GM04503 (cell line): ENCODE results near the gene GIT1.

Experiments
- DNase-seq: peaks from one replicate; pipeline ENCODE4 v3.0.0-alpha.2; 2012; ENCODE audit warnings: low read depth

Gene GIT1

DNA sequence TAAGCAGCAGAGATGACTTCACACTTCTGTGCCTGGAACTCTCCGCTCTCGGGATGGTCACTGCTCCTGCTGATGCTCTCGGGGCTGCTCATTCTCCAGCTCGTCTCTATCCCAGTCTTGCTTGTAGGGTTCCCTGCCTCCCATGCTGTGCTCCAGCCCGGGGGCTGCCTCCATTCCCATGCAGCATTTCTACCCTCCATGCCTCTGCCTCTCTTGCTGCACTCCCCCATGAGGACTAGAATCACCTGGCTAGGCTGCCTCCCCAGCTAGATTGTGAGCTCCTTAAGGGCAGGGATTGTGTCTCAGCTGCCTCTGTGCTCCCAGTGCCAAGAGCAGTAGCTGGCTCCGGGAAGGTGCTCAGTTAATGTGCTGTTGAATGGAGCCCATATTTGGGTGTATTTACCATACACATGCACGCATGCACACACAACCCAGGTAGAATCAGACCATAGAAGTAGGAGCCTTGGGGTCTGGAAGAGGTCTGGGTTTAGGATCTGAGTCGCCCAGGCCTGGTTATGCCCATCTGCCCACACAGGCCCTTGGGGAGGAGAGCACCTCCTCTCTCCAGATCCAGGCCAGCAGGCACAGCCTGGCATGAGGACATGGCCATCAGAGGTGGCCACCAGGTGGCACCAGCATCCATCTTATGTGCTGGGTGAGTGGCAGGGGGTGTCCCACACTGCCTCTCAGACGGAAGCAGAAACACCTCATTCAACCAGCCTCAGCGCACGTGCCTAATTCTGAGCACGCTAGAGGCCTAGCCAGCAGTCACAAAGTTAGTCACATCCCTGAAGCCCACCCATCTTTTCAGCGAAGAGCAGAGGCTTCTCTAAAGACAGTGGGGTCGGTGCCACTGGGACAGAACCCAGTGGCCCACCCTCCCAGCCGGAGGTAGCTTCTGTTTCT, 9.3 kb downstream of the GIT1 start:
- no peak for DNase-seq

DNA sequence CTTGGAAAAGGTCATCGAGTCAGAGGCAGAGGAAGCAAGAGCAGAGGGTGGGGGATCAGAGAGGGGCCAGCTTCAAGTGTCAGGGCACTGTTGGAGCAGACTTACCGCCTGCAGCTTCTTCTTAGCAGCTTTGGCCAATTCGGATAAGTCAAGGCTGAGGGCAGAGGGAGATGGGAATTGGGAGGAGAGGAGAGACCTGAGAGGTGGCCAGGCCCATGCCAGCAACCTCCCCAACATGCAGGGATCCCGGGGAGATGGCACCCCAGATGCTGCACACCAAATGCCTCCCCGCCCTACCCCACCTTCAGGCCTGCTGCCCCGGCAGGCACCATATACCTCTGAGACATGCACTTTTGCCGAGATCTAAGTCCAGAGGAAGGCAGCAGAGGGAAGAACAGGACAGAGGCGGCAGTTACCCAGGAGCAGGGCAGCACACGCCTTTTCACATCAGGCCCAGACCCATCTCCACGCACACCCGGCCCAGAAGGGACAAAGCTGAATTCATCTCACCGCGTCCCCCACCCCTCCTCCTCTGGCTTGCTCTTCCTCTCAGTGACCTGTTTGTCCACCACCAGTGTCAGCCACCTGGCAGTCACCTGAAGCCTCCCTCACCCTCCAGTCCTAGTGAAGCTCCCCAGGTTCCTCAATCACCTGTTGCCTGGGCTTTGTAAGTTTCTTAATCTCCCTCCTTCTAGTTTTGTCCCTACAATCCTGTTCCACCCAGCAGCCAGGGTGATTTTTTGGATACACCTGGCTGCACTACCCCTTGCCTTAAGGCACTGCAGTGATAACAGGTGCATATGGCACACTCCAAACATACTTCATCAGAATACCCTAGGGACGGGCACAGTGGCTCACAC, 10.6 kb downstream of the GIT1 start:
- no peak for DNase-seq

DNA sequence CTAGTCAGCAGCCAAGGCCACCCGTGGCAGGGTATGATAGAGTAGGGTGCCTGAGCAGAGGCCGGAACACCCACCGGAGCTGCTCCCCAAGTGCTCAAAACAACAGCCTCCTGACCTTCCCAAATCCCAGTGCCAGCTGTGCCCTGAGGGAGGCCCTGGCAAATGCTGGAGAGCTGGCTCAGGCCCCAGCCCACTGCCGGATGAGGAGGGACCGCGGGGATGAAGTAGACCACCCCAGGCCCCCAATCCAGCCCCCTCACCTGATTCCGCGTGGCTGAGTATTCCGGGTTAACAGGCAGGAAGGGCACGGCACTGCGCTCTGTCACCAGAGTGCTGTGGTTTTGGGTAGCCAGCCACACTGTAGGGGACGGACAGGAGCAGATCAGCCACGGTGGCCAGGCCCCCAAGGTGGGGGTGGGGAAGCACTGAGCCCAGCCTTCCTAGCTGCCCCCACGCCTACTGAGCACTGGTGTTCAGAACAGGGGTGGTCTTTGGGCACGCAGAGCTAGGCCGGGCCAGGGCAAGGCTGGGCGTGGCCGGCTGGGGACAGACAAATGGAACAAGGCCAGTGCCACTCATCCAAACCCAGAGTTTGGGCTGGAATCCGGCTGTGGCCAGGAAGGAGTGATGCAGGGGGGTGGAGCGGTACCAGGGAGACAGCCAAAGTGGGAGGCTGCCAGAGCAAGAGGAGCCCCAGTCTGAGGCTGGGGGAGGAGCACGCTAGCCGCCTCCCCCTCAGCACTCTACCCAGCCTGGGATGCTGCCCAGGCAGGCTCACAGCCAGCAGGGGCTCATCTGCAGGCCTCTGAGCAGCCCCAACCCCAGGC, 11.8 kb downstream of the GIT1 start:
- DNase-seq = no peak

DNA sequence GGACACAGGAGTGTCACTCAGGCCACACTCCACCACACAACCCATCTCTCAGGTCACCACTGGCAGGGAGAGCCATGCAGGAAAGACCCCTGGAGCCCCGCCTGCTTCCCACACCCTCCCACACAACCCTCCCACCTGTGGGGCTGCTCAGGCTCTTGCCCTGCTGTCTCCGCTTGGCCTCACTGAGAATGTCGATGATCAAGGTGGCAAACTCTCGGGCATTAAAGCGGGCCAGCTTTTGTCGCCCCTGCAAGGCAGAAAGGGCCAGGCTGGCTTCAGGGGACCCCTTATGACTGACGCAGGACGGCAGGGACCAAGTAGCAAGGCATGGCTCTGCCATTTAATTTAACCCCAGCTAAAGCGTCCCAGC, 12.5 kb downstream of the GIT1 start:
- no peak for DNase-seq

DNA sequence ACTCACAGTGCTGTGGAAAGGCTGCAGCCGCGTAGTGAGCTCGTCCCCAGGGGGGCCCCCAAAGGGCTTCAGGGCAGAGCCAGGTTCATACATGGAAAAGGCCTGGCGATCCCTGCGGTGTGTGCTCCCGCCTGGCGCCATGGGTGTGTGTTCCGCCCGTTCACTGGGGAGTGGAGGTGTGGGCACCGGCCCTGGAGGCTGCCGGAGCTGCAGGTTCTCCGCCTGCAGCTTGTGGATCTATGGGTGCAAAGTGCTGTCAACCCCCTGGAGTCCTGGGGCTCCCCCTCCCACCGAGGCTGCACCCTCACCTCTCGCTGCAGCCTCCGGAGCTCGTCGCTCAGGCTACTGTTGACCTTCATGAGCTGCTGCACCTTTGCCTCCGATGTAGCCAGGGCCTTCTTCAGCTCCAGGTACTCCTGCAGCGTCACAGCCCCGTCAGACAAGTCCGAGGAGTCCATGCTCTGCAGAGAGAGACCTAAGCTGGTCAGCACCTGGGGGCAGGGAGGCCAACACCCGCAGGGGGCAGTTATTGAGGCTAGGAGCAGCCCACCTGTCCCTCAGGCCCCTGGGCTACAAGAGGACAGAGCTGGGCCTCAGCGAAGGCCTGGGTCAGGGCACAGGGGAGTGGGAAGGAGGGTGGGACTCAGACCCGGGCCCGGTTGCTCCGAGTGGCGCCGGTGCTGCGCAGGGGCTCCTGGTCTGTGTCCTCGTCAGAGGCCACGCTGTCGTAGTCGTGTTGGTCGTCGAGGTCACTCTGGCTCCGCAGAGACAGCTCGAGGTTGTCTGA, 13.0 kb downstream of the GIT1 start:
- DNase-seq = no peak

DNA sequence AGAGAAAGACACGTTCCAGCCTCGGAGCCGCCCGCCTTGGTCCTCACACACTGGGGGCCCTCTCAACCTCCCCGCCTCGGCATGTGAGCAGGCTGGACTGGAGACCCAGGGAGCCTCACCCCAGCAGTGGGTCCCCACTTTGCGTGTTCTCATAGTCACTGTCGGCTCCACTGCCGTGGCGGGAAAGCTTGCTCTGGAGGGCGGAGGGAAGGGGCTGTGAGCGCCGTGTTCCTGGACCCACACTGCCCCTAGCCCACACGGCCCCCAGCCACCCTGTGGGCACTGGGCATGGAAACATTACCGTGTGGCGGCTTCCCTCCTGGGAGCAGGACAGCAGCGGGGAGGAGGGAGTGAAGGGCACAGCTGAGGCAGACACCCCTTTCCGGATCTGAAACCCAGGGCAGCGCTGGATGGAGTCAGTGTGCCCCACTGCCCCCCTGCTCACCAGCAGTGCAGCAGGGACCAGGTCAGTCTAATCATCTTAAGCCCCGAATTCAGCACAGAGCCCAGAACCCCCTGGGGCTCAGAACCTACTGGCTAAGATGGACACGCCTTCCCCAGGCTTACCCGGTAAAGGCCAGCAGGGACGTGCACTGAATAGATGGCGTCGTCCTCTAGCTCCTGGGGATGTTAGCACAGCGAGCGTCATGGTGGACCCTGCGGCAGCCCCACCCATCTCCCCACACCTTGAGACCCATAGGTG, 13.8 kb downstream of the GIT1 start:
- DNase-seq = no peak

DNA sequence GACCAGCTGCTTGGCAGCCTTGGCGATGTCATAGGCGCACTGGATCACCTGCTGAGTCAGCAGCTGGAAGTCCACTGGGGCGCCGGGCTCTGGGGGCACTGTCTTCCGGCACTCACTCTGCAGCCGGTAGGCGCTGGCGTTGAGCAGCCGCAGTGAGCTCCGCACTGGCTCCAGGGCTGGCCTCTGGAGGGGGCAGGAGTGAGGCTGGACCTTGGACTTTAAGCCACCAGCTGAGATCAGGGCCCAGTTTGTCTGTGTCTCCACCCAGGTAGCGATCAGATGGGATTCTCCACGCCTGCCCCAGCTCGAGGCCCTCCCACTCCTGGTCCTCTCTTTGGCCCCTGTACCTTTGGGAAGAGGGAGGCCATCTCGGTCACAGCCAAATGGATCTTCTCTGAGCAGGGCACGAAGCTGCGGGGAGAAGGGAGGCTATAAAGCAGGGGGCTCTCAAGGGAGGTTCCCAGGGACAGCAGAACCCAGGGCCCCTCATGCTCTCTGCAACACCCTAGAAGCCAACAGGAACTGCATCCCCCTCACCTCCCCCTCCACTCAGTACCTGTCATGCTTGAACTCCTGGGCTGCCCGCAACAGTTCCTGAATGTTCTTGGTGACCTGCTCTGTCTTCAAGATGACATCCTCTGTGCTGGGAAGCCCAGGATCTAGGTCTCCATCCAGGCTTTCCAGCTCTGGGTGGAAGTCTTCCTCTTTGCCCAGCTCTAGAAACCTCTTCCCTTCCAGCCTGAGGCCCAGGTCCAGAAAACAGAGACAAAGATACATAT, 14.5 kb downstream of the GIT1 start:
- no peak for DNase-seq

DNA sequence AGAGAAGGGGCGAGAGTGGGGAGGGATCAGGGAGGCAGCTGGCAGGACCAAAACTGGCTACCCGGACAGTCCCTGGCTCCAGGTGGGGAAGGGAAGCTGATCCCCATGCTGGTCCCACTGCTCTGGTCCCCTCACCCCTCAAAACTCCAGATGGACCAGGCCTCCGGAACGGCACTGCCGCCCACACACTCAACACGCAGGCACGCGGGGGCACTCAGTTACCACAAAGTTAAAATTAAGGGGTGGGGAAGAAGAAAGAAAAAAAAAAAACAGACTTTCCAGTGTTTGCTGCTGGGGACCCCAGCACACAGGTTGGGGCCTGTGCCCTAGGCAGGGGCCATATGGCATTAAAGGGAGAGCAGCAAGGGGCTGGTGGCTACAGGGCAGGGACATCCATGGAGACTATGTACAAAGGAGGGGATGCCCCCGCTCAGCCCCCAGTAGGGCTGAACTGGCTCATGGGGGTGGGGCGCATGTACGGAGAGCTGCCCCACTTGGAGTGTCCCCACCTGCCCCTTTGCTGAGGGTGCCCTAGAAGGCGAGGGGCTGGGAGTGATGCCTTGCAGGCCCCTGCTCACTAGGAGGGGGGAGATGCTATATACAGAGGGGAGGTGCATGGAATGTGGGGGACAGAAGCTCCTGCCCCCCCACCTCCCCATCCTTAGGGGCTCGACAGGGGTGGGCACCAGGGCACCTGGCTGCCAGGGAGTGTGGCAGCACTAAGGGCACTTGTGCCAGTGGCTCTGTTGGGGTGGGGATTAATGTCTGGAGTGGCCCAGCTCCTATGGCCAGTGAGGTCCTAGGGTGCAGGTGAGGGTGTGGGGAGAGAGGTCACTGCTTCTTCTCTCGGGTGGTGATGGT, 15.3 kb downstream of the GIT1 start:
- DNase-seq = no peak

DNA sequence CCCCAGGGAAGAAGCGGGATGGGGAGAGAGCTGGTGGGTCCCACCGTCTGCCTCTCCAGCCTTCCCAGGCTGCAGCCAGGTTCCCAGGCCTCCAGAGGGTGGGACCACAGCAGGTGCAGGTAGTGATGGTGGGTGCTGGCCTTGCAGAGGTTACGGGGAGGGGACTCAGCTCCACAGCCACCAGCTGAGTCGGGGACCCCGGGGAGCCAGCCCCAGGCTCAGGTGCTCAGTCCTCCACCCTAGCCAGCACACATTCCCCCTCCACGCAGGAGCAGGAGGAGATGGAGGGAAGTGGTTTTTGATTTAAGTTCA, 15.9 kb downstream of the GIT1 start:
- DNase-seq = no peak

DNA sequence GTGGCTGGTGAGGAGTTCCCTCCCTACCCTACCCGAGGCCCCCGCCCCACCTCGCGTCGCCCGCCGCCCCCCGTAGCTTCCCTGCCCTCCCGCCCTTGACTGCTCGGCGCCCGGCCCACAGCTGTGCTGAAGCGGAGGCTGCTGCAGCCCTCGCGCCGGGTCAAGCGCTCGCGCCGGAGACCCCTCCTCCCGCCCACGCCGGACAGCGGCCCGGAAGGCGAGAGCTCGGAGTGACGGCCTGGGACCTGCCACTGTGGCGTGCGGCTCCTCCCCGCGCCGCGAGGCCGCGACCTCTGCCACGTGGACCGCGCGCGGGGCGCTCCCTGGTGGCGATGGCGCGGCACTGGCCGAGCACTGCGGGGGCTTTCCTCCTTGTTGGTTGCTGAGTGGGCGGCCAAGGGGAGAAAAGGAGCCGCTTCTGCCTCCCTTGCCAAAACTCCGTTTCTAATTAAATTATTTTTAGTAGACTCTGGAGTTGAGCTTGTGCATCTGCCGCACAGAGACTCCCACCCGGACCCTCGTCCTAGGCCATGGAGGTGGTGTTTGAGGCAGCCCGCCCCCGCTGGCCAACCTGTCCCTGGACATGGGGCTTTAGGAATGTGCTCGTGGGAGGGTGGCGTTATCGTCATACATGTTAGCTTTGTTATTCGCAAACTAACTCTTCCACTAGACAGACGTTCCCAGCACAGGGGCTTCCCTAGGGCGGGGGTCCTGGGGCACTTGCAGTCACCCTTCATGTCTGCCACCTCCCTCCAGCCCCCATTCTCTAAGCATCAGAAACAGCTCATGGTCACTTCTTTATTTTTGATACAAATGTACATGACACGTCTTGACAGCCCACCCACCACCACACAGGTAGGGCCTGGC, 16.5 kb downstream of the GIT1 start:
- no peak for DNase-seq

DNA sequence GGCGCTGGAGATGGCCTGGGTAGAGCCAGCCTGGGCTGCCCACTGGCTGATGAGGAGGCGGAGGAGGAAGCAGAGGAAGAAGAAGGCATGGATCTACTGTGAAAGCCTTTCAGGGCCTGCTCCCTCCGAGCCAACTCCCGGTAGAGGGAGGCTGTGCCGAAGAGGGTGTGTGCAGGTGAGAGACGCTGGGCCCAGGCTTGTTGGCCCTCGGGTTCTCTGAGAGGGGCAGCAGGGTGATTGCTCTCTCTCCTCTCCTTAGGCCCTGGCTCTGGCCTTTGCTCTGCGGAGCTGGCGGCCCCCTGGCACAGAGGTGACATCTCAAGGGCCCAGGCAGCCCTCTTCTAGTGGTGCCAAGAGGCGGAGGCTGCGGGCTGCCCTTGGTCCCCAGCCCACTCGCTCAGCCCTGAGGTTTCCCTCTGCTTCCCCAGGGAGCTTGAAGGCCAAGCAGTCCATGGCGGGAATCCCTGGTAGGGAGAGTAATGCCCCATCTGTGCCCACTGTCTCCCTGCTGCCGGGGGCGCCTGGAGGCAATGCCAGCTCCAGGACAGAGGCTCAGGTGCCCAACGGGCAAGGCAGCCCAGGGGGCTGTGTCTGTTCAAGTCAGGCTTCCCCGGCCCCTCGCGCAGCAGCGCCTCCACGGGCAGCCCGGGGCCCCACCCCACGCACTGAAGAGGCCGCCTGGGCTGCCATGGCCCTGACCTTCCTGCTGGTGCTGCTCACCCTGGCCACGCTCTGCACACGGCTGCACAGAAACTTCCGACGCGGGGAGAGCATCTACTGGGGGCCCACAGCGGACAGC, 17.4 kb downstream of the GIT1 start:
- no peak for DNase-seq

DNA sequence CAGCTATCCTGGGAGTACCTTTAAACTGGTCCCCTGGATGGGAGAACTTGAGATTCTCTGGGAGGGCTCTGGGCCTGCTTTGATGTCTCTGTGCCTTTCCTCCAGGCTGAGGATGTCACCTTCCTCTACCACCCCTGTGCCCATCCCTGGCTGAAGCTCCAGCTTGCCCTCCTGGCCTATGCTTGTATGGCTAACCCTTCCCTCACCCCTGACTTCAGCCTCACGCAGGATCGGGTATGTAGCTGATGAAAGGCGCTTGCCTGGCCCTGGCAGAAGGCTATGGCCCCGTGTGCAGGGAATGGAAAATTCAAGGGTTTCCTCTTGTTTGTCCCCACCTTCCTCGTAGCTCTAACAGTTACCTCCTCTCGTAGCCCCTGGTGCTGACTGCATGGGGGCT, 18.0 kb downstream of the GIT1 start:
- no peak for DNase-seq

DNA sequence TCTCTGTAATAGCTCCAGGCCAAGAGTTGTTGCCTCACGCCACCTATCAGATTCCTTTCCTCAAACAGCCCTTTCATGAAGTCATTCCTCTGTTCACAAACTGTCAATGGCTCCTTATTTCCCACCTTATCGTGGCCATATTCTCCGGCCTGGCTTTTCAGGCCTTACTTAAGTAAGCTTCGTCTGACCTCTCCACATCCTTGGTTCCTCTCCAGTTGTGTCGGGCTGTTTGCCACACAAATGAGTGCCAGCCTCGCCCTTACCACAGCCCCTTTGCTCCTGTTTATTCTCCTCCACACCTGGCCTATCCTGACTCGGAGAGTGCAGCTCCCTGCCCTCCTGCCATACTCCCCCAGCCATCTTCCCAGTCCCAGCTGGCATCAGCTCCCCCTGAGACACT, 18.9 kb downstream of the GIT1 start:
- DNase-seq = no peak

DNA sequence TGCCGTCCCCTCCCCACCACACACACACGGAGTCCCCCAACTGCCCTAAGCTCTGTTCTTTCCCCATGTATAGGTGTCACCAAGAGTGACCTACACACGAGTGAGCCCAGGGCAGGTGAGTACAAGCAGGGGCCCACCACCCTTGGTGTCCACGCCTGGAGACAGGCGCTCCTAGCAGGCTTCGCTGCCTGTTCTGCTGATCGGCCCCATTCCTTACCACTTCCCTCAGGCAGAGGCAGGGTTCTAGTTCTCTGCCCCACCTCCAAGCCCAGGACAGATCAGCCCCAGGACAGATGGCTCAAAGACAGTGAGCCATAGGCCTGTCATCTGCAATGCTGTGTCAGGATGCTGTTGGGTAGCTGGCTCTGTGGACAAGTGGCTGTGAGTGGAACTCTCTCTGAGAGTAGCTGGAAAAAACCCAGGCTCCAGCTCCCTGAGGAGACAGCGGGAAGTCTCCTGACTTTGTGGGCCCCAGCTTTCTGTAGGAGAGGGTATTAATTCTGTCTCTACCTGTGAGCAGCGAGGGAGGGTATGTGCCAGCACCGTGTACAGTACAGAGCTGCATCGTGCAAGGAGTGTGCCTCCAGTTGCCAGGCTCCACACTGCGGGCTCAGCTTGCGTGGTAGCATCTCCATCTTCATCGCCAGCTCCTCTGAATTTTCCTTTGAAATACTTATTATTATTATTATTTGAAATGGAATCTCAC, 20.1 kb downstream of the GIT1 start:
- DNase-seq = no peak

DNA sequence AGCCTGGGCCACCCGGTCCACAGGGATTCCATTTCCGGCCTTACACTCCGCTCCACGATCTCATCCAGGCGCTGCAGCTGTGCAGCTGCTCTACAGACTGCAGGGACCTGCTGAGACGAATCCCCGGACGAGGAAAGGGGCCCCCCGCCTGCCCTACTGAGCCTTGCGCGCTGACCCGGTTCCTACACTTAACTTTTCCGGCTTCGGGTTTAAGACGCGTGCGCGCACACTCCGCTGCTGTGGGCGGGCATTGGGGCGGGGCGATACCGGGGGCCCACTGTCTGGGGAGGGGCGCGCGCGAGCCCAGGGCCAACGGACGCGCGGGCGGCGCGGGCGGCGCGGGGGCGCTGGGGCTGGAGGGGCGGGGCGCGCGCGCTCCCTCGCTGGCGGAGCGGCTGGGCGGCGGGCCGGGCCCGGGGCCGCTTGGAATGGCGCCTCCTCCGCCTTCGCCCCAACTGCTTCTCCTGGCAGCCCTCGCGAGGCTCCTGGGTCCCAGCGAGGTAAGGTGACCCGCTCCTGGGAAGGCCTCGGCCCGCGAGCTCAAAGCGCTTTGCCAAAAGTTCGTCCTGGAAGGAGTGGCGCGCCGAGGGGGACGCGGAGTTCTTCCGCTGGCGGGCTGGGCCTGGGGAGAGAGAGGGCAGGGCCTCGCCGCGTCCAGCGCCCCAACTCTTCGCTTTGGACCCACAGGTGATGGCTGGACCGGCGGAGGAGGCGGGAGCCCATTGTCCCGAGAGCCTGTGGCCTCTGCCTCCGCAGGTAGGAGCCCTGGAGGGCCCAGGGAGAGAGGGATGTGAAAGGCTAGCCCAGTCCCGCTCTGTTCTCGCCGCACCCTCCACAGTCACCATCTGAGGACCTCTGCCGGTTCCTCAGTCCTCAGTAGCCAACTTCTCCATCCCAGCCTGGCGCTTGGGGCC, 20.9 kb downstream of the GIT1 start, which contains the start of gene TP53I13:
TP53I13 (plus strand) TSS at position 371 of the 914 bp plus-strand sequence; CDS start at position 429, 58 bp downstream.
- DNase-seq = no peak
